Testis (tissue), 2 donors: ENCODE measurements around the gene SHB.

Source experiments
- CTCF ChIP-seq, 3 experiments: fragments of 450-650 bp in 2 of 3; fragments of 200-600 bp in 1 of 3; sonication (generic) in 1 of 3; IDR thresholded peaks; one replicate each; pipeline ENCODE4 v1.5.1; 2016 to 2019; ENCODE audit warnings: antibody characterized with exemption in 3 of 3, mild to moderate bottlenecking in 2 of 3, moderate library complexity in 1 of 3
- POLR2A ChIP-seq: fragments of 450-650 bp; IDR thresholded peaks from one replicate; pipeline ENCODE4 v1.6.1; 2017; ENCODE audit warnings: antibody characterized with exemption, mild to moderate bottlenecking, moderate library complexity

- TF ChIP-seq CTCF (IDR thresholded peaks at IDR 0.05) (no peak), POLR2A (no peak)
Observed at GRCh38 chr9:38009990-38010389, 59.0 kb downstream of the SHB start.
